B cell (primary cell): ENCODE data around the gene PACSIN3.

Experiments
- CTCF ChIP-seq: fragments of 200-600 bp; IDR thresholded peaks from one replicate; pipeline ENCODE4 v1.8.0; 2022; ENCODE audit warnings: antibody characterized with exemption, mild to moderate bottlenecking
- EZH2 ChIP-seq: IDR thresholded peaks from 2 replicates; pipeline ENCODE4 v1.6.1; 2012; ENCODE audit warnings: borderline replicate concordance, low read depth, mild to moderate bottlenecking, moderate library complexity, low read length; ENCODE audit not compliant: insufficient read depth, poor library complexity, severe bottlenecking

GRCh38 chr11:47204637-47204989 is 18.4 kb upstream of the PACSIN3 start:
- no peak for TF ChIP-seq CTCF
- no peak for TF ChIP-seq EZH2
